NCI-H2196 treated with DMSO at 0.1 percent for 48 hours (cell line): ENCODE data around the gene SLC39A13.

ENCODE experiments used
- DNase-seq: peaks from one replicate; lab custom pipeline; 2025; ENCODE audit not compliant: unreplicated experiment; lab: John Stamatoyannopoulos, UW

SLC39A13 gene

GRCh38 chr11:47426062-47426956 is 17.9 kb downstream of the SLC39A13 start, which contains the start of gene PSMC3:
Gene PSMC3, minus strand, starts transcription at chr11:47426439. Its CDS starts 160 bp downstream, at chr11:47426279.
- DNase-seq, result peak; percentile 97

GRCh38 chr11:47430524-47430923 is 22.1 kb downstream of the SLC39A13 start:
- no peak for DNase-seq

- DNase-seq, result no peak
Observed at GRCh38 chr11:47431356-47432083, 23.1 kb downstream of the SLC39A13 start.

- DNase-seq, result no peak
Observed at GRCh38 chr11:47433157-47433556, 24.8 kb downstream of the SLC39A13 start.

- DNase-seq, result no peak
Observed at GRCh38 chr11:47434011-47434786, 25.8 kb downstream of the SLC39A13 start.

GRCh38 chr11:47435687-47436086 is 27.3 kb downstream of the SLC39A13 start:
- DNase-seq, result no peak

GRCh38 chr11:47436726-47437125 is 28.3 kb downstream of the SLC39A13 start:
- no peak for DNase-seq

GRCh38 chr11:47437218-47437745 is 28.9 kb downstream of the SLC39A13 start:
- no peak for DNase-seq

- DNase-seq, result no peak
Observed at GRCh38 chr11:47437746-47438418, 29.5 kb downstream of the SLC39A13 start.

GRCh38 chr11:47438721-47439120 is 30.3 kb downstream of the SLC39A13 start:
- DNase-seq, result no peak

GRCh38 chr11:47440054-47440476 is 31.7 kb downstream of the SLC39A13 start:
- DNase-seq, result no peak

- no peak for DNase-seq
Observed at GRCh38 chr11:47441421-47441820, 33.0 kb downstream of the SLC39A13 start.

- no peak for DNase-seq
Observed at GRCh38 chr11:47442514-47442913, 34.1 kb downstream of the SLC39A13 start.

- DNase-seq, result peak; percentile 66
Observed at GRCh38 chr11:47443028-47443700, 34.8 kb downstream of the SLC39A13 start.

GRCh38 chr11:47443817-47444216 is 35.4 kb downstream of the SLC39A13 start:
- no peak for DNase-seq

- no peak for DNase-seq
Observed at GRCh38 chr11:47445840-47446239, 37.5 kb downstream of the SLC39A13 start.

GRCh38 chr11:47446833-47447232 is 38.4 kb downstream of the SLC39A13 start:
- no peak for DNase-seq

GRCh38 chr11:47447906-47448305 is 39.5 kb downstream of the SLC39A13 start:
- no peak for DNase-seq

GRCh38 chr11:47448566-47449427 is 40.4 kb downstream of the SLC39A13 start, which contains the start of gene RAPSN:
Gene RAPSN, minus strand, starts transcription at chr11:47449136. Its CDS starts 172 bp downstream, at chr11:47448964.
- no peak for DNase-seq
